Suprapubic skin (tissue), 4 donors: ENCODE measurements around the gene RCOR2.
A peak's percentile ranks its signal among the peaks of the same experiment; 100 is the strongest.

ENCODE experiments used
- CTCF ChIP-seq, 2 donors: fragments of 200-600 bp in 1 of 2; fragments of 450-650 bp in 1 of 2; sonication (generic) in 1 of 2; IDR thresholded peaks; one replicate each; pipeline ENCODE4 v1.5.1; 2016 to 2019; ENCODE audit warnings: antibody characterized with exemption in 2 of 2, mild to moderate bottlenecking in 1 of 2, moderate library complexity in 1 of 2
- POLR2A ChIP-seq, 2 donors: fragments of 450-650 bp; IDR thresholded peaks; one replicate each; pipeline ENCODE4 v1.6.1; 2017; ENCODE audit warnings: antibody characterized with exemption in 2 of 2, mild to moderate bottlenecking in 2 of 2, moderate library complexity in 2 of 2
- POLR2AphosphoS5 ChIP-seq, 3 donors: sonication (generic); formaldehyde crosslinking; IDR thresholded peaks; one replicate each; pipeline ENCODE4 v1.6.1; 2017; ENCODE audit warnings: antibody characterized with exemption in 3 of 3

- TF ChIP-seq CTCF (IDR thresholded peaks at IDR 0.05) = peak; percentile 21 to 44
- TF ChIP-seq POLR2A (IDR thresholded peaks at IDR 0.05) = no peak
- peak in 2 of 3 donors; percentile 62 to 70 for TF ChIP-seq POLR2AphosphoS5 (IDR thresholded peaks at IDR 0.05)
Observed at GRCh38 chr11:63871962-63872799, 44.8 kb downstream of the RCOR2 start.
